ENCODE data around the gene ANAPC16.
"Not testable (repeated sequence)": the region's sequence is repeated elsewhere in the genome, so short reads cannot be mapped to it uniquely, and the experiment has no call there.

Gene ANAPC16

DNA sequence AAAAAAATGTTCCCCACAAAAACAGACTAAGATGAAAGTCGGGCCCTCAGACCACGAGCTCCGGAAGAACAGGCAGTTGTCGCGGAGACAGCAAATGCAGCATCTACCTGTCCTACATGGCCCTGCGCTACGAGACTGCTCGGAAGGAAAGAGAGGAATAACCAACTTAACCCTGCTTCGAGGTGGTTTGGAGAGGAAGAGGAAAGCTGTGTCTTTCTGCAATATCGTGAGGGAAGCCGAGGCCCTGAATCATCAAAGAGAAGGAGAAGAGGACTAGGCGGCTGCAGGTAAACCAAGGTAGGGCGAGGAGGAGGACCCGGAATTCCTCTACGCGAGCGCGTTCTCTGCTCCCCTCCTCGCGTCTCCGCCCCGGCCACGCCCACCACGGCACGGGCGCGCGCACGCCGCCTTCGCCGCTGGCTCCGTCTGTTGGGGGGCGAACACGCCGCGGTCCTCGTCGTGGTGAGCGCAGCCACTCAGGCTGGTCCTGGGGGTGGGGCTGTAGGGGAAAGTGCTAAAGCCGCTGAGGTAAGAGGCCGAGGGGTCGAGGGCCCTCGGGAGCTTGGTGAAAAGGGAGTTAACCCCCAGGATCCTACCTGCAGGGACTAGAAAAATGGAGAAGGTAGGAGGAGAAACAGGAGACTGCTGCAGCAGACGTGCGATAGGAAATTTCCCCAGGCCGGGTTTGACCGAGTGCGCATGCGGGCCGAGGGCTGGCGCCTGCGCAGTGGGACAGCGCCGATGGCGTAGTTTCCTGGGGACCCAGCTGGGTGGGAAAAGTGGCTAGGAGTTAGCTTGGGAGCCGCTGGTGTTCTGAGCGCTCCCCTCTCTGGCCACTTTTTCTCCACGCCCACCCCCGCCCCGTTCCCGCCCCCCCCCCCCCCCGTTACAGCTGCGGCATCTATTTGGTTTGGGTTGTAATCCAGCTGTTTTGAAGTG lies at the start of gene ANAPC16, which contains the start of gene ASCC1:
TSS of gene ANAPC16 (plus strand) at position 402 of the 939 bp plus-strand sequence. CDS start 7,903 bp downstream, outside the sequence.
TSS of gene ASCC1 (minus strand) at position 666 of the 939 bp plus-strand sequence. CDS start 2,978 bp downstream, outside the sequence.
- peak; percentile 82 for DNase-seq (ENCODE audit: low read depth)

GRCh38 chr10:72167118-72167517 lies 48.7 kb upstream of the ANAPC16 start:
- no peak for DNase-seq (ENCODE audit: low read depth)

DNA sequence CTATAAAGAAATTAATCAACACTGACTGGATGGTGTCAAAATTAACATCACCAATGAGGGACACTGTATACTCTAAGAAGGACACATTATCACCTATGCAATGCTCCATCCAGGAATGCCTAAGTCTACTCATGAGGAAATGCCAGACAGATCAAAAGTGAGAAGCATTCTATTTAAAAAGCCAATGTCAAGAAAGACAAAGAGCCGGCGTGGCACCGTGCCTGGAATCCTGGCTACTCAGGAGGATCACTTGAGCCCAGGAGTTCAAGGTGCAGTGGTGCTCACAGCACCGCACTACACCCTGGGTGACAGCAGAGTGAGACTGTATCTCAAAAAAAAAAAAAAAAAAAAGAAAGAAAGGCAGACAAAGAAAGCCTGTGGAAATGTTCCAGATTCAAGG lies 45.5 kb upstream of the ANAPC16 start:
- DNase-seq (ENCODE audit: low read depth) = no peak

DNA sequence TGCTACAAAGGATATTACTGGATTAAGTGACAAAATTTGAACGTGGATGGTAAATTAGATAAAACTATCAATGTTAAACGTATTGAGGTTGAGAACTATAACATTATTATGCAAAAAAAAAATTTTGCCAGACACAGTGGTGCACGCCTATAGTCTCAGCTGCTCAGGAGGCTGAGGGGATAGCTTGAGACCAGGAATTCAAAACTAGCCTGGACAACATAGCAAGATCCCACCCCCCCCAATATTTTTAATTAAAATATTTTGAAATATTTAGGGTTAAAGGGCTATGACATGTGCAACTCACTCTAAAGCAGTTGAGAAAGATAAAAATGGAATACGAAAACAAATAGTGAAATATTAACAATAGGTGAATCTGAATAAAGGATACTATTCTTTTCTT lies 45.1 kb upstream of the ANAPC16 start:
- DNase-seq (ENCODE audit: low read depth) = no peak

- DNase-seq (ENCODE audit: low read depth) = no peak
Measured at GRCh38 chr10:72171175-72171630, 44.6 kb upstream of the ANAPC16 start.

DNA sequence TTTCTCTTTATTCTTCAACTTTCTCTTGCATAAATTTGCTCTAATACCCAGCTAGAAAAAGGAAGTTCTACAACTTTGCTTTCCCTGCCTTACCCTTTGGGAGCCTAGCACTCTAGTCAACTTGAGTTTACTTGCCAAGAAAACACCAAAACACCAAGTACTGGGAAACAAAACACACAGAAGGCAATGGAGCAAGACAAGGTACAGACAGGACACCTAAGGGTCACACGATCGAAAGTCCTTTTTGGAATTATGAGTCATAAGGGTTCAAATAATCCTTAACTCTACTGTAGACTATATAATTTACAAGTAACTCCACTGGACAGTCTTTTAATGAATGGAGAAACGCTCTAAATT lies 42.6 kb upstream of the ANAPC16 start:
- DNase-seq (ENCODE audit: low read depth) = no peak

GRCh38 chr10:72173619-72174296 lies 42.1 kb upstream of the ANAPC16 start:
- no peak for DNase-seq (ENCODE audit: low read depth)

GRCh38 chr10:72174297-72174662 lies 41.5 kb upstream of the ANAPC16 start:
- no peak for DNase-seq (ENCODE audit: low read depth)

DNA sequence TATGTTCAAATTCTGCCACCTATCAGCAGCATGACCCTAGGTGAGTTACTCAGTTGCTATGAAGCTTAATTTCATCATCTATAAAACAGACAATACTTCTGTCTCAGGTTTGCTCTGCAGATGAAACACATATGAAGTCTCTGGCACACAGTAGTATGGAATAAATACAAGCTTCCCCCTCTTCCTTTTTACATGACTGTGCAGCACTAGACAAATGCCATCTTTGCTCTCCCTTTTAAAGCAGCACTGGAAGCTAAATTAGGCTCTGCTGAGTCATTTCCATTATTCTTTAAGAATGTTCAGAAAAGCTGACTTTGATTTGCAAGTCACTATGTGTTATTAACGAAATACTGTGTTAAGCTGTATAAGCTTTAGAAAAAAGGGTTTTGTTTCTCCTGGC lies 40.7 kb upstream of the ANAPC16 start:
- DNase-seq (ENCODE audit: low read depth) = no peak

- DNase-seq (ENCODE audit: low read depth) = no peak
Measured at GRCh38 chr10:72176701-72177100, 39.1 kb upstream of the ANAPC16 start.

GRCh38 chr10:72177454-72177853 lies 38.4 kb upstream of the ANAPC16 start:
- no peak for DNase-seq (ENCODE audit: low read depth)

- no peak for DNase-seq (ENCODE audit: low read depth)
Measured at GRCh38 chr10:72184156-72184555, 31.7 kb upstream of the ANAPC16 start.

DNA sequence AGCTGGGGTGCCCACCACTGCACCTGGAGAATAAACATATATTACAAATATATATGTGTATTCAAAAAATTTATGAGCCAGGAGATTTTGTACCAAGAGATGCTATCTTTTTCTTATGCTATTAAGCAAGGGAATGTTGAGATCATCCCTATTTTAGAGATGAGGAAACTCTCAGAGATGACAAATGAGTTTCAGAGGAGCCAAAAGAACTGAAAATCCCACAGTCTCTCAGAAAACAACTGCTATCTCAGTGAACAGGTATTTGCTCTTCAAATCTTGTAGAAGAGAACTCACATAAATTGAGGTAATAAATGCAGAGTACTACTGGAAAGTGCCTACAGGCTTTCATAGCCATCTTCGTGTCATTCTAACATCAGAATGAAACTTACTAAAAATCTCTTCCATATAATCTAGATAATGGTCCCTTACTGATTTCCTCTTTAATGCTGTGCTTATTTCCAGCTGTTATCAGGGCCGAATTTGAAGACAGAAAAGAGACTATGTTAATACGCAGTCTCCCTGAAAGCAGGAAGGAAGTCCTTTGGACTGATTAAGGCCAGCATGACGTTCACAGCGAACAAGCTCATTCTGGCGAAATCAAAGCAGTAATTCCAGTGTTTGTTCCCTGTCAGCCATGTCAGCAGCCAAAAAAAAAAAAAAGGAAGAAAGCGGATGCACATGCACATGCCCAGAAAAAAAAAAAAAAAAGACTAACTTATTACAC lies 29.4 kb upstream of the ANAPC16 start:
- DNase-seq (ENCODE audit: low read depth) = no peak

DNA sequence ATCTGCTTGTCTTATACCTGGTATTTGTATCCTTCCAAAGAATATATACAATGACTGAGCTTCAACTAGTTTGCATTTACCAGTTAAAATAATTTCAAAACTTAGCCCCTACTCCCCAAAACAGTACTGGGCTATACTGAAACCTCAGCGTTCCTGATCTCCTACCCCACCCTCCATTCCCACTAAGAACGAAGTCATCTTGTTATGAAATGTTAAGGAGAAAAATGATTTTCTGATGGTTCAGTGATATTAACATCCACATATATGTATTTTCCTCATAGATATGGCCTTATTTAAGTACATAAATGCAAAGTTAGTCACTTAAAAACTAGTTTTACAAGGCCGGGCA lies 28.9 kb upstream of the ANAPC16 start:
- no peak for DNase-seq (ENCODE audit: low read depth)

- DNase-seq (ENCODE audit: low read depth) = no peak
Measured at GRCh38 chr10:72194949-72195348, 20.9 kb upstream of the ANAPC16 start.

- DNase-seq (ENCODE audit: low read depth) = no peak
Measured at GRCh38 chr10:72200883-72201282, 14.9 kb upstream of the ANAPC16 start.

- no peak for DNase-seq (ENCODE audit: low read depth)
Measured at GRCh38 chr10:72201293-72201692, 14.5 kb upstream of the ANAPC16 start.

- DNase-seq (ENCODE audit: low read depth) = peak; percentile 52
Measured at GRCh38 chr10:72204296-72204695, 11.5 kb upstream of the ANAPC16 start.

- DNase-seq (ENCODE audit: low read depth) = no peak
Measured at GRCh38 chr10:72204724-72205123, 11.1 kb upstream of the ANAPC16 start.

GRCh38 chr10:72206511-72207229 lies 9.1 kb upstream of the ANAPC16 start:
- DNase-seq (ENCODE audit: low read depth) = no peak

DNA sequence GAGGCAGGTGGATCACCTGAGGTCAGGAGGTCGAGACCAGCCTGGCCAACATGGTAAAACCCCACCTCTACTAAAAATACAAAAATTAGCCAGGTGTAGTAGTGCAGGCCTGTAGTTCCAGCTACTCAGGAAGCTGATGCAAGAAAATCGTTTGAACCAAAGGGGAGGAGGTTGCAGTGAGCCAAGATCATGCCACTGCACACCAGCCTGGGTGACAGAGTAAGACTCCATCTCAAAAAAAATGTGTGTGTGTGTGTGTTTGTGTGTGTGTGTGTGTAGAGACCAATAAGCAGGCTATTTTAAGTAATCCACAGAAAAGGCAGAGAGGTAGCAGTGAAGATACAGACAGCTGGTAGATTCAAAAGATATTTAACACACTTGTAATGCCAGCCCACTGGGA lies 7.3 kb upstream of the ANAPC16 start:
- not testable (repeated sequence) for DNase-seq (ENCODE audit: low read depth)

DNA sequence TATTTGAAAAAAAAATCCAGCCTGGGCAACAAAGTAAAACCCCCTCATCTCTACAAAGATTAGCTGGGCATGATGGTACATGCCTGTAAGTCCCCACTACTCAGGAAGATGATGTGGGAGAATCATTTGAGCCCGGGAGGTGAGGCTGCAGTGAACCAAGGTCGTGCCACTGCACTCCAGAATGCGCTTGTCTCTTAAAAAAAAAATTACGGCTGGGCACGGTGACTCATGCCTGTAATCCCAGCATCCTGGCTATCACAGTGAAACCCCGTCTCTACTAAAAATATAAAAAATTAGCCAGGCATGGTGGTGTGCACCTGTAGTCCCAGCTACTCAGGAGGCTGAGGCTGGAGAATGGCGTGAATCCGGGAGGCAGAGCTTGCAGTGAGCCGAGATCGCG lies 4.4 kb upstream of the ANAPC16 start:
- not testable (repeated sequence) for DNase-seq (ENCODE audit: low read depth)

Measured in stromal cell of bone marrow (primary cell).